HG02588 (cell line): ENCODE results near the gene SPAG6.

ENCODE experiments used
- ATAC-seq: cut with Tn5 transposase; IDR thresholded peaks from one replicate; pipeline ENCODE4 v1.9.1; 2021; ENCODE audit warnings: mild to moderate bottlenecking, moderate library complexity; ENCODE audit not compliant: unreplicated experiment

SPAG6 gene

GRCh38 chr10:22321924-22322640 lies 23.2 kb upstream of the SPAG6 start:
- no peak for ATAC-seq

GRCh38 chr10:22322641-22323160 lies 22.6 kb upstream of the SPAG6 start:
- no peak for ATAC-seq

GRCh38 chr10:22323538-22324305 lies 21.6 kb upstream of the SPAG6 start:
- ATAC-seq = no peak

- ATAC-seq = no peak
Observed at GRCh38 chr10:22324413-22324812, 20.9 kb upstream of the SPAG6 start.

- ATAC-seq = no peak
Observed at GRCh38 chr10:22324893-22325271, 20.4 kb upstream of the SPAG6 start.

GRCh38 chr10:22325272-22326144 lies 19.8 kb upstream of the SPAG6 start:
- peak; percentile 47 for ATAC-seq

GRCh38 chr10:22326145-22326702 lies 19.1 kb upstream of the SPAG6 start:
- ATAC-seq = no peak

- no peak for ATAC-seq
Observed at GRCh38 chr10:22329150-22329549, 16.1 kb upstream of the SPAG6 start.

GRCh38 chr10:22332116-22332692 lies 13.1 kb upstream of the SPAG6 start:
- ATAC-seq = no peak

- no peak for ATAC-seq
Observed at GRCh38 chr10:22333167-22333974, 11.9 kb upstream of the SPAG6 start.

GRCh38 chr10:22333975-22334282 lies 11.4 kb upstream of the SPAG6 start:
- no peak for ATAC-seq

- ATAC-seq = no peak
Observed at GRCh38 chr10:22334414-22335172, 10.7 kb upstream of the SPAG6 start.

GRCh38 chr10:22335173-22335933 lies 9.9 kb upstream of the SPAG6 start:
- peak; percentile 57 for ATAC-seq

GRCh38 chr10:22338185-22338900 lies 7.0 kb upstream of the SPAG6 start:
- ATAC-seq = no peak

GRCh38 chr10:22338931-22339330 lies 6.4 kb upstream of the SPAG6 start:
- no peak for ATAC-seq

- ATAC-seq = no peak
Observed at GRCh38 chr10:22339761-22340328, 5.5 kb upstream of the SPAG6 start.
